ENCODE data around the gene DNAJC19.

The DNAJC19 gene

GRCh38 chr3:180981912-180982311 lies 7.6 kb downstream of the DNAJC19 start:
- H3F3A ChIP-seq (ENCODE audit: low read depth), result no peaks in the 10 kb centered on the region

GRCh38 chr3:180980611-180981010 lies 8.9 kb downstream of the DNAJC19 start:
- H3F3A ChIP-seq (ENCODE audit: low read depth), result no peaks in the 10 kb centered on the region
- H3K4me2 ChIP-seq (ENCODE audit: low read depth, low read length, poor library complexity, severe bottlenecking), result no peak overlapping the region
- no peaks in the 10 kb centered on the region for H3K79me2 ChIP-seq (ENCODE audit: insufficient read depth, low read length)
- no peaks in the 10 kb centered on the region for H4K20me1 ChIP-seq (ENCODE audit: insufficient read depth, low read length, poor library complexity, severe bottlenecking)
- H3K9ac ChIP-seq (ENCODE audit: low read depth, low read length, poor library complexity, severe bottlenecking), result no peak overlapping the region
- H3K9me2 ChIP-seq (replicated peaks; ENCODE audit: low read depth, low read length), result no peaks in the 10 kb centered on the region
- no peaks in the 10 kb centered on the region for H3K4me1 ChIP-seq (ENCODE audit: insufficient read depth, low read length, poor library complexity, severe bottlenecking)
- H3K27me3 ChIP-seq (ENCODE audit: insufficient read depth, low read length, poor library complexity, severe bottlenecking), result no peaks in the 10 kb centered on the region
- H3K4me3 ChIP-seq (ENCODE audit: low read length, poor library complexity, severe bottlenecking), result no peak overlapping the region
- TF ChIP-seq CTCF (conservative IDR thresholded peaks at IDR 0.05; ENCODE audit: low read length), result no peak
- TF ChIP-seq EZH2phosphoT487 (IDR thresholded peaks at IDR 0.05; ENCODE audit: borderline replicate concordance), result no peak
- H3K36me3 ChIP-seq (ENCODE audit: insufficient read depth, low read length), result peaks cover 30% of the 10 kb centered on the region; the same call in 1 of the 2 replicates
- no peaks in the 10 kb centered on the region for H3K9me3 ChIP-seq (ENCODE audit: insufficient read depth, low read depth, low read length)
- no peak overlapping the region for H2AFZ ChIP-seq (ENCODE audit: low read length)

More at GRCh38 chr3:180981912-180982311, 7.6 kb downstream of the DNAJC19 start:
- TF ChIP-seq EZH2phosphoT487 (IDR thresholded peaks at IDR 0.05; ENCODE audit: borderline replicate concordance) (no peak), CTCF (conservative IDR thresholded peaks at IDR 0.05; ENCODE audit: low read length) (no peak)
- H3K4me3 ChIP-seq (ENCODE audit: low read length, poor library complexity, severe bottlenecking), result no peak overlapping the region
- H3K4me1 ChIP-seq (ENCODE audit: insufficient read depth, low read length, poor library complexity, severe bottlenecking), result no peaks in the 10 kb centered on the region
- H3K36me3 ChIP-seq (ENCODE audit: insufficient read depth, low read length), result peaks cover 19% of the 10 kb centered on the region; the same call in 1 of the 2 replicates
- no peaks in the 10 kb centered on the region for H3K9me3 ChIP-seq (ENCODE audit: insufficient read depth, low read depth, low read length)
- H4K20me1 ChIP-seq (ENCODE audit: insufficient read depth, low read length, poor library complexity, severe bottlenecking), result no peaks in the 10 kb centered on the region
- no peaks in the 10 kb centered on the region for H3K9me2 ChIP-seq (replicated peaks; ENCODE audit: low read depth, low read length)
- H3K9ac ChIP-seq (ENCODE audit: low read depth, low read length, poor library complexity, severe bottlenecking), result no peak overlapping the region
- no peak overlapping the region for H3K4me2 ChIP-seq (ENCODE audit: low read depth, low read length, poor library complexity, severe bottlenecking)
- no peaks in the 10 kb centered on the region for H3K79me2 ChIP-seq (ENCODE audit: insufficient read depth, low read length)
- H3K27me3 ChIP-seq (ENCODE audit: insufficient read depth, low read length, poor library complexity, severe bottlenecking), result no peaks in the 10 kb centered on the region
- H2AFZ ChIP-seq (ENCODE audit: low read length), result no peak overlapping the region

- no peak for TF ChIP-seq CTCF (conservative IDR thresholded peaks at IDR 0.05; ENCODE audit: low read length)
- TF ChIP-seq EZH2phosphoT487 (IDR thresholded peaks at IDR 0.05; ENCODE audit: borderline replicate concordance), result no peak
Measured at GRCh38 chr3:180979961-180980360, 9.6 kb downstream of the DNAJC19 start.

More at GRCh38 chr3:180979961-180980360, 9.6 kb downstream of the DNAJC19 start:
- H3K79me2 ChIP-seq (ENCODE audit: insufficient read depth, low read length), result no peaks in the 10 kb centered on the region
- H4K20me1 ChIP-seq (ENCODE audit: insufficient read depth, low read length, poor library complexity, severe bottlenecking), result no peaks in the 10 kb centered on the region
- H3K4me1 ChIP-seq (ENCODE audit: insufficient read depth, low read length, poor library complexity, severe bottlenecking), result no peaks in the 10 kb centered on the region
- no peak overlapping the region for H3K4me3 ChIP-seq (ENCODE audit: low read length, poor library complexity, severe bottlenecking)
- no peaks in the 10 kb centered on the region for H3F3A ChIP-seq (ENCODE audit: low read depth)
- H2AFZ ChIP-seq (ENCODE audit: low read length), result no peak overlapping the region
- H3K4me2 ChIP-seq (ENCODE audit: low read depth, low read length, poor library complexity, severe bottlenecking), result no peak overlapping the region
- H3K36me3 ChIP-seq (ENCODE audit: insufficient read depth, low read length), result peaks cover 36% of the 10 kb centered on the region
- H3K9me3 ChIP-seq (ENCODE audit: insufficient read depth, low read depth, low read length), result no peaks in the 10 kb centered on the region
- H3K9me2 ChIP-seq (replicated peaks; ENCODE audit: low read depth, low read length), result no peaks in the 10 kb centered on the region
- H3K27me3 ChIP-seq (ENCODE audit: insufficient read depth, low read length, poor library complexity, severe bottlenecking), result no peaks in the 10 kb centered on the region
- no peak overlapping the region for H3K9ac ChIP-seq (ENCODE audit: low read depth, low read length, poor library complexity, severe bottlenecking)

Data from Loucy (cell line).